GM18519 (cell line): ENCODE measurements around the gene CDH13.

Experiments used
- ATAC-seq: cut with Tn5 transposase; IDR thresholded peaks from one replicate; pipeline ENCODE4 v1.9.1; 2021; ENCODE audit warnings: mild to moderate bottlenecking, moderate library complexity; ENCODE audit not compliant: unreplicated experiment, low FRiP score

CDH13 gene

DNA sequence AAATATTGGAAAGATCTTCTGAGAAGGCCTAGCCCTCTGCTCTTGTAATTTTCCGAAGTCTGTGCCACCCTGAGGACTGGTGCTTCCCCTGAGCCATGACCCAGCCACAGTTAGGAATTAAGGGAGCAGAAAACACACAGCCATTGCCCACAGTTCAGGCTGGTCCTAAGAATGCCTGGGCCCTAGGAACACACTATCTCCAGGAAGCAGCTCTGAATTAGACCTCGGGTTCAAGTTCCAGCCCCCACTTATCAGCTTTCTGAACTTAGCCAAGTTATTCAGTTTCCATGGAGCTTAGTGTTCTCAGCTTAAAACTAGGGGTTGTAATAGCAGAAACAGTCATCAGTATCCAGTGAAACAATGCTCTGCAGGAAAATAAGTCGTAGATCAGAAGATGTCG lies 56.0 kb downstream of the CDH13 start:
- ATAC-seq: no peak

DNA sequence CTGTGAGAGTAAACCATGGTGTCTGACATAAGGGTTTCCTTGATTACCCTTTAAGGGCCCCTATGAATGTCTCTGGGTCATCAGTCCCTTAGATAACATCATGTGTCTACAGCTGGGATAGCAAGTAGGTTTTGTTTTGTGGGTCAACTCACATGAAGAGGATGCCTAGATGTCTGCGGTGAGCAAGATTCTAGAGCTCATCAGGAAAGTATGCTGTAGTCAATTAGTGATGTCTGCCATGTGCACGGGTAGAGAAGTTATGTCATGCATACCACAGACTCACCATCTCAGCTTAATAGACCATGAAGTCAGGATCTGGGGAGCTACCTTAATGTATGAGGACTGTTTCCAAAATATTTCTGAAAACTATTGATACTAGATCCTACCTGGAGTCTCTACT lies 57.5 kb downstream of the CDH13 start:
- ATAC-seq: no peak

DNA sequence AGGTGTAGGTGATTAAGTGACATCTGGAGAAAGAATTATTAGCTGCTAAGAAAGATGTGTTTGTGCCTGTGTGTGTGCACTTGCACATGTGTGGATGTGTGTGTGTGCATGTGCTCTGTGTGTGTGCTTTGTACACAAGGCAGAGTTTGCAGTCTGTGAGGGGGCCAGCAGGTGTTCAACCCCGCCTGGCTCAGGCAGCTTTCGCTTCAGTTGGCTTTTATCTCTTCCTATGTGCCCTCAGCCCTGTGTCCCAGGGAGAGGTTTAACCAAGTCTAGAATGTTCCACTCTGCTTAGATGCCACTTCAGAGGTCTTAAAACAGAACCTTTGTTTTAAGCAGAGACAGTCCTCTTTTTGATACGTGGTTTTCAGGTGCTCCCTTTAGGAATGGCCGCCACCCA lies 58.8 kb downstream of the CDH13 start:
- ATAC-seq: no peak

DNA sequence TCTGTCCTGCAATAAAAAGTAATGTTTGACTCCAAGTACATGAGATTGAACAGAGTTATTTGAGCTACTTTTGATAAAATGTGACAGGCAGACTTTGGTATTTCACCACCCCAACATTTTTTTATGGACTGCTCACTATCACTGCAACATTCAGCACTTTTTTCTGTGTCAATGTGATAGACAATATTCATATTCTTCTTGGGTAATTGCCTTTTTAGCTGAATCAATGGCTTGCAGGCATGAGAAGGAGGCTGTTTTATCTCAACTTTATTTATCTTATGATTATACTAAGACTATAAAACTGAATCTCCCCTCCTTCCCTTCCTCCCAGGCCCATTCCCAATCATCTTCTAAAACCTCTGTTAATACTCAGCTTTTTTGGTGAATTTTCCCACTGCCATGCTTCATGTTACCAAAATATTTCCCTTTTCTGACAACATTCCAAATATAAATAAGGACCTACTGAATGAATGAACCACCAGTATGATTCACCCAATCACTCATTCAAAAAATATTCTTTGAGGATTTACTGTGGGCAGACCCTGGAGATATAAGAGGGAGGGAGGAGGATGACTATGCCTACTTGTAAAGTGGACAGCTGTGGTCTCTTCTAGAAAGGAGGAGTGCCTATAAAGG lies 67.6 kb downstream of the CDH13 start:
- ATAC-seq: no peak

DNA sequence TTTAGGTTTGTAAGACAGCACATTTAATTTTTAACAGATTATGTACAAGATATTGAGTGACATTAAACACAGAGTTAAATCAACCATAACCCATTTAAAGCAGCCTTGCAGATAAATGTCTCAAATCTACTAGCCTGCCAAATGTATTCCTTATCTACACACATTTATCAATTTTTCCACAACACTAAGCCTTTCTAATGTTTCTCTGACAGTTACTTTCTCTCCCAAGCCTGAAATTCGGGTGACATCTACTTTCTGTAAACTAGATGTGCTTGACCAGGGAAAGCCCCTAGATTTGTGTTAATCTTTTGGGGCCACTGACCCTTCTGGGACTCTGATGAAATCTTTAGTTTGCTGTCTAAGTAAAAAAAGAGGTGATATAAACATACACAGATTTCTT lies 69.0 kb downstream of the CDH13 start:
- no peak for ATAC-seq

DNA sequence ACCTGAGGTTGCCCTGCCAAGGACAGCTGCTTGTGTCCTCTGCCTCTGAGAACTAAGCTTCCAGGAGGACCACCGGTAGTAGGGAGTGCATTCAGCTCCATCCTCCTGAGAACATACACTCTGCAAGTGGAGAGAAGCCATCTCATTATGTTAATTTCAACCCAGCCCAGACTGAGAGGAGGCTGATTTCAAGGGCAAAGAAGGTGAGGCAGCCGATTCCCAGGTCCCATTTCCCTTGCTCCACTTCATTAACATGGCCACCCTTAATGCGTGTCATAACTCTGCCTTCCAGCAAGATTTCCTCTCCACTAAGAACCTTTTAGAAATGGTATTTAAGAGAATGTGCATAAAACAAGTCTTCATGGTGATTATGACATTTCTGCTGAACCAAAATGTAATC lies 72.5 kb downstream of the CDH13 start:
- ATAC-seq: no peak

DNA sequence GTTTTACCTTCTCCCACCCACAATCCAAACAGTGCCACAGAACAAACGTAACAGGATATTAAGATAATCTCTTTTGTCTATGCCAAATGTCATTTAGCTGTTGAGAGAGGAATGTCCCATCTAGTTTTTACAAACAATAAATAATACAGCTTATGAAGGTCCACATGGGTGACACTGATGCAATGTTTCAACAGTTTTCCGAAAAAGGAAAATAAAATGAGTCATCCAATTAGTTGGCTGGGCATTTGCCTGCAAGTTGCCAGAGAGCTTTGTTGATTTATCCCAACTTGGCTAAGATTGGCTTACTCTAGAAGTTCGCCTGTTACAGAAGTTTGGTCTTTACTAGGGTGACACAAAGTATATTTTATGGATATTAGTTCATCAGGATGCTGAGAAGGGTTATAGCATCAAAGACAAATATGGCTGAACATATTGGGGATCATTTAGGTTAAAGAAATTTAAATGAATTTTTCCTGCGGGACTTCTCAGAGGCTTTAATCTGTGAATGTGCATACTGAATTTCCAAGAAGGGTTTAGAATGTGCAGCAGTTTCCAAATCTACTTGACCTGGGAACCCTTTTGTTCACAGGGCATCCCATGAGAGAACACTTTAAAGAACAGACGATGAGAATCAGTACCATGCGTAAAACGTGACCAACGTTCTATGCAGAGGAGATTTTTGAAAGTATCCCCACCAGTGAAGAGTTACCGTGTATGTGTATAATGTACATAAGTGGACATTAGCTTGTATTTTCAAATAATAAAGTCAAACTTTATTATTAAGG lies 73.1 kb downstream of the CDH13 start:
- ATAC-seq: no peak

DNA sequence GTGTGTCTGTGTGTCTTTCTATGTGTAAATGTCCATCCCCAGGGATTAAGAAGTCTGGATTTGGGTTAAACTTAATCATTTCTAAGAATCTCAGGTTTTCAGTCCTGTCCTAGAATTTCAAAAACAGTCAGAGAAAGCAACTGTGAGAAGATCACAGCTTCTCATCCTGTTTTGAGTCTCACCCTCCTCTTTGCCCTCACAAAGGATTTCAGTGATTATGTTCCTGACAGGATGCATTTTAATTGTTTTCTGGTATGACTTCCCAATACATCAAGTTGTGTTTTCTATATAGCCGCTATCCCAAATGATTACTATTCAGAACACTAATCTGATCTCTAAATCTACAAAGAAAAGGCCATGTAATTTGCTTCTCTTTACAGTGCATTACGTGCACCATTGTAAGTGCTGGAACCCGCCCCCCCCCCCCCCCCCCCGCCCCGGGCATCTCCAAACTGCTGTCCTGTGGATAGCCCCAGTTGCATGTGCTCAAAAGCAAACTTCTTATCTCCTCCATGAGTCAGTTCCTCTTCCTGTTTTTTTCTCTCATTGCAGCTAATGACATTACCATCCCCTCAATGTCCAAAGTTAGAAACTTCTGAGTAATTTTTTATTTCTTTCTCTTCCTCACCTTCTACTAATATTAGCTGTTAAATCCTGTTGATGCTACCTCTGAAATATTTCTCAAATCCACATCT lies 73.9 kb downstream of the CDH13 start:
- no peak for ATAC-seq

DNA sequence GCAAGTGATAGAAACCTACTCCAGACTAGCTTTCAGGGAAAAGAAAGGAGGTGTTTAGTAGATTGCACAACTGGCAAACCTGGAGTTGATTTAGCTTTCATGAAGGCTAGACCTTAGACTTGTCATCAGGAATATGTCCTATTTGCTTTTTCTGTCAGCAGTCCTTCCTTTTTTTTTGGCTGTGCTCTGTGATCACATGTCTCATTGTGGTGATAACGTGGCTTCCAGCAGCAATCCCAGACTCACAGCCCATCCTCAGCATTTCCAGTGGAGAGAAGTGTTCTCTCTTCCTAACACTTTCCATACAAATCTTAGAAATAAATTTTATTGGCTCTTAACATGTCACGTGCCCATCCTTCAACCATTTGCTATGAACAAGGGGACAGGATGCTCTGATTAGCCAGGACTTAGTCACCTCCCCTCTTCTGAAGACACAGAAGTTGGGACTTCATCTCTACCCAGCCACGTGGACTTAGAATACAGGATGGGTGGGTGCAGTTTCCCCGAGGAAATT lies 74.7 kb downstream of the CDH13 start:
- ATAC-seq: no peak

DNA sequence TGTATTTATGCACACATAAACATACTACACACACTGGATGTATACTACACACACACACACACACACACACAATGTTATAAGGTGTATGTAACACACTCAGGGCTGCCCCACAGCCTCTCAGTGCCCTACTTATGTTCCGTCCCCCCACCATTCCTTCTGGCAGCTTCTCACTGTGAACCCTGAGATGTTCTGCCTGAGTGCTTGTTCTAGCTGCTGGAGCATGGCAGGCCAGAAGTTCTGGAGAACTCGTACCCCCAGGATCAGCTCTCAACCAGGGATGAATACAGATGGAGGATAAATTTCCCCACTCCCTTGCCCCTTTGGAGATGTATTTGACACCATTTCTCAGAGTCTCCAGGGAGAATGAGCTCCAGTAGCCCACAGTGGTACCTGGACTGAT lies 76.4 kb downstream of the CDH13 start:
- ATAC-seq: no peak

DNA sequence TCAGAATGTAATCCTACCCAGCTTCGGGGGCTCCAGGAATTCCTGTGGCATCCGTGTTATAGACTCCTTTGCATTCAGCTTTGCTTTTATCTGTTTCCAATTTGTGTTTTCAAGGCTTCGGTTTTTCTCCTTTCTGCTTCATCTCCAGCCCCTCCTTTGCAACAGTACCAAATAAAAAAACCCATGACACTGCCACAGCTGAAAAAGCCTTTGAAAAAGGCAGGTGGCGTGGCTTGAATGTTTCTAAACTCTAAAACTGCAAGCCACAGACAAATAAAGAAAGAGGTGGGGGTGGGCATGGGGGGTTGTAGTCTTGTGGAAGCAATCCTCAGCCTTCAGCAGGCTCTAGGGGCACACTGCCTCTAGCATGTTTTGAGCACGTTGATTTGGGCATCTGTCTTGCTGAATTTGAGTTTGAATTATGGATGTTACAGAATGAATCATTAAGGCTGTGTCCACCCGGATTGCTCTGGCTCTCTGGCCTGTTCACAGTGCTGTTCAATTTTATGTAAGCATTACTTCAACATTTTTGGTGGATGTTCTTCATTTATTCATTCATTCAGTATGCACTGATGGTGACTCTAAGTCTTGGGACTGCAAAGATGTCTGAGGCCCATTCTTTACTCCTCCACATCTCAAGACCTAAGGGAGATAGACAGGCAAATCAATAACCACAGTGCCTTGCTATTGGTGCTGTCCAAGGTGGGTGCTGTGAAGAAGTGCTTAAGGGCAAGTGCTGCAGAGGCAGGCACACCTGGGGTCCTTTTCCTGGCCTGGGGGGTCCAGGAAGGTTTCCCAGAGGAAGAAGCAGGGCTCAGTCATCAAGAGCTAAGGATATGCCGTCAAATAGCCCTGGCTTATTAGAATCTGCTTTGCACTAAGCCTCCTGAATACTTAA lies 77.4 kb downstream of the CDH13 start:
- ATAC-seq: no peak

DNA sequence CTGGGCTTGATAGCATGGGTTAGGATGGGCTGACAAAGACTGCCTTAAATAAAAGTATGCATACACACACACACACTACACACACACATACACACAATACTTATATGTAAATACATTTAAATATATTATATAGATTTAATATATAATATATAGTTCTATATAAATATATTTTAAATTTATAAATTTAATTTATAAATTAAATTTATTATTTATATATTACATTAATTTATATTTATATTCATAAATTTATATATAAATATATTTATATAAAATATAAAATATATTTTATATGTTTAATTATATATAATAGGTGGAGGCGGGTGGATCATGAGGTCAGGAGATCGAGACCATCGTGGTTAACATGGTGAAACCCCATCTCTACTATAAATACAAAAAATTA lies 83.2 kb downstream of the CDH13 start:
- no peak for ATAC-seq

DNA sequence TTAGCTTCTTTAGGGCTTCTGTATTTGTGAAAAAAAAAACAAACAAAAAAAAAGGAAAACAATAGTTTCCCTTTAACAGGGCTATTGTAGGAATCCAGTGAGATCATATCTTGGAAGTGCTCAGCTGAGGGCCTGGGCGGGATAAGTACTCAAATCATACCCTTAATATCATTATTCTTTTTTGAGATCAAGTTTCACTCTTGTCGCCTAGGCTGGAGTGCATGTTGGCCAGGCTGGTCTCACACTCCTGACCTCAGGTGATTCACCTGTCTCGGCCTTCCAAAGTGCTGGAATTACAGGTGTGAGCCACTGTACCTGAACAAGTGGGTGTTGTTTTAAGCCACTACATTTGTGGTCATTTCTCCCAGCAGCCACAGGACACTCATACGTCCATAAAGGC lies 87.0 kb downstream of the CDH13 start:
- ATAC-seq: no peak

DNA sequence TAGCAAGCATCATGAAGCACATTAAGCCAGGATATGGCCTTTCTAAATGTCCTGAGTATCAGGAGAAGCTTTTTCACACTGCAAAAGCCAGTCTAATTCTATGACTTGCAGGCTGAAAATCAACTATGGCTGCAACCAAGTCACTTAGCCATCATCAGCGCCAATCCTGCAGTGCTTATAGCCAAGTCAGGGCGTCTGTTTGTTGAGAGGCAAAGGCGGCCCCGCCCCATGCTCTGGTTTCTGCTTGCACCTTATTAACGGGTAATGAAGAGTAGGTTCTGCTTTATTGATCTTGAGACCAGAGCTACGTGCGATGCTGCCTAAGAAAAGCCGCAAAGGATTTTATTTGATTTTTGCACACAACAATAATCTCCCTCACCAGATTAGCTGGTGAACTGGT lies 88.4 kb downstream of the CDH13 start:
- no peak for ATAC-seq

DNA sequence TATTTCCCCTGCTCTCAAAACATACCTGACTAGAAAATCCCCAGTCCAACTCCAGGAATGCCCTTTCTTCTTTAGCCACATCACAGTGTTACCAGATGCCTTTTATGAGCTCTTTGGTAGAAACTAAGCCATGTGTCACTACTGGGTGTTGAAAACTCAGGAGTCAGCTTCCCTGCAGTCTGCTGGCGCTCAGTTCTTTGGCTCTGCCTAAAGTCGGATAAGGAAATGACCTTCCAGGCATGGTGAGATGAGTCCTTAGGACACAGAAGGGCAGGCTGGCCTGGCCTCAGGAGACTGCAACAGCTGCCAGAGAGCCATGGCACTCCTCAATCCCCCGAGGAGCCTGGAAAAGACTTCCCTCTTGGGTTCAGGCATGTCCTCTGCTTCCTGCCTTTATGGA lies 89.1 kb downstream of the CDH13 start:
- no peak for ATAC-seq

DNA sequence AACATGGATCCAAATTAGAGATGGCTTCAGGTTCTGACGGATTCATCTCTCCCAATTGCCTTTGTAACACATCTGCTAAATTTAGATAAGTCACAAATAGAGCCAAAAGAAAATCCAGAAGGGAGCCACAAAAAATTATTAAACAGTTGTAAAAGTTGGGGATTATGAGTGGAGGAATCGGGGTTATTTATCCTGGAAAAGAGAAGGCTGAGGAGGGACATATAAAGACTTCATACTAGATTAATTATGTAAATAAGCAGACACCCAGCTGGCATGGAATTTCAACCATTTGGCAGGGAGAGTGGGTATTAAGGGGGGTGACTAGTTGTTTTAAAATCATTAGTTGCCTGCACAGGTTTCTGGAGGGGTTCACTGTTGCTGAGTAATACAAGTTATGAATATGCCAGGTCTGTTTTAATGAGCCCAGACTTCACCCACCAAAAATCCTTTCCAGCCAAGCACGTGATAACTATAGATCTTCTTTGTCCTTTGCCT lies 89.6 kb downstream of the CDH13 start:
- ATAC-seq: no peak

DNA sequence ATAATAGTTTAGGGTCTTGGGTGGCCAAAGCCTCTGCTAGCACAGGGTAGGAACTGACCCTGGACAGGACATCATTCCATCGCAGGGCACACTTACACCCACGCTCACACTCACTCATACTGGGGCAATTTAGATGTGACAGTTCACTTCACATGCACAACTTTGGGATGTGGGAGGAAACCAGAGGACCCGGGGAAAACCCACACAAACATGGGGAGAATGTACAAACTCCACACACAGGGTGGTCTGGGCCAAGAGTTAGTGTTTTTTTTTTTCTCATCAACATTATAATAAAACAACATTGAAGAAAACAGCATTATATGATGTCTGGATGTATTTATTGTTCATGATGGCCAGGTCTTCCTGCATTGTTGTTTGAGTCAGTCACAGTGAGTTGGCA lies 93.6 kb downstream of the CDH13 start:
- no peak for ATAC-seq

DNA sequence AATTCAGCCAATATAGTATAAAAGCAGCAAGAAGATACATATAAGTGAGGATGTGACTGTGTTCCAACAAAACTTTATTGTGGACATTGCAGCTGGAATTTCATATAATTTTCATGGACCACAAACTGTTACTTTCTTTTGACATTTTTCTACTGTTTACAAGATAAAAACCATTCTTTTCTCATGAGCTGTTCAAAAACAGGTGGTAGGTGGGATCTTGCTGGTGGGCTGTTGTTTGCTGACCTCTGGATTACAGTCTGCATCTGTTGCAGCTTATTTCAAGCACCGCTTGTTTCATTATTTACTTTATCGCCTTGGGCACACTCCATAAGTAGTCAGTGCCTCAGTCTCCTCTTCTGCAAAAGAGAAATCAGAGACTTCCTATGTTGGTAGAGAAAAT lies 99.5 kb downstream of the CDH13 start:
- no peak for ATAC-seq

DNA sequence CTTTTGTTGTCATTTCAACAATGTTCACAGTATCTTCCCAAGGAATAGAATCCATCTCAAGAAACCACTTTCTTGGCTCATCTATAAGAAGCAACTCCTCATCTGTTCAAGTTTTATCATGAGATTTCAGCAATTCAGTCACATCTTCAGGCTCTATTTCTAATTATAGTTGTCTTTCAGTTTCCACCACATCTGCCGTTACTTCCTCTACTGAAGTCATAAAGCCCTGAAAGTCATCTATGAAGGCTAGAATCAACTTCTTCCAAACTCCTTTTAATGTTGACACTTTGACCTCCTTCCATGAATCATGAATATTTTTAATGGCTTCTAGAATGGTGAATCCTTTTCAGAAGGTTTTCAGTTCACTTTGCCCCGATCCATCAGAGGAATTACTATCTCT lies 102.1 kb downstream of the CDH13 start:
- ATAC-seq: peak; percentile 61

DNA sequence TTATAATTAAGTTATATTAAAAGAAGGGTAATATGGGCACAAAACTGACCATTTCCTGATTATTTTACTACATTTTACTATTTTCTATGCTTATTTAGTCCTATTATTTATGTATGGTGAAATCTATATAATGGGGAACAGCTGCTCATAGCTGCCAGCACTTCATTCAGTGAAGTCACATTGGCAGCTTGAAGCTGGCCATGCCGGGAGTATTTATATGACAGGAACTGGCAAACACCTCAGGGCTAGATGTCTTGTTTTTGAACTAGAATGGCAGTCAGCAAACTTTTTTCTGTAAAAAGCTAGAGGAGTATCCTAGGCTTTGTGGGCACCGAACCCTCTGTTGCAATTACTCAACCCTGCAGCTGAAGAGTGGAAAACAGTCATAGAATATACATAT lies 104.1 kb downstream of the CDH13 start:
- no peak for ATAC-seq
